GM23248 (cell line): ENCODE measurements around the gene FGF22. TPM values are rescaled to one million over a fixed set of nuclear protein-coding genes. Genes with fewer than 3 reads are reported as not detected.

Experiments used
- DNase-seq: peaks from one replicate; pipeline ENCODE4 v3.0.0-alpha.2; 2015
- H2AFZ ChIP-seq: fragments of 200-600 bp; sonication (generic); 2 replicates; pipeline ENCODE4 v1.6.1; 2016; ENCODE audit warnings: antibody characterized with exemption
- H3F3A ChIP-seq: fragments of 200-600 bp; sonication (generic); 2 replicates; pipeline ENCODE4 v1.6.1; 2016; ENCODE audit warnings: mild to moderate bottlenecking, antibody characterized with exemption, mixed run types; ENCODE audit not compliant: insufficient read depth
- H3K27ac ChIP-seq: fragments of 200-600 bp; sonication (generic); 2 replicates; pipeline ENCODE4 v1.5.1; 2016; ENCODE audit warnings: mild to moderate bottlenecking
- H3K27me3 ChIP-seq: fragments of 200-600 bp; sonication (generic); replicated peaks from 2 replicates; pipeline ENCODE4 v1.6.1; 2016; ENCODE audit warnings: mild to moderate bottlenecking; ENCODE audit not compliant: insufficient read depth
- H3K36me3 ChIP-seq: fragments of 200-600 bp; sonication (generic); 2 replicates; pipeline ENCODE4 v1.6.1; 2016; ENCODE audit warnings: low read depth, mild to moderate bottlenecking
- H3K4me1 ChIP-seq: fragments of 200-600 bp; sonication (generic); 2 replicates; pipeline ENCODE4 v1.6.1; 2016; ENCODE audit warnings: mild to moderate bottlenecking; ENCODE audit not compliant: insufficient read depth
- H3K4me2 ChIP-seq: fragments of 200-600 bp; sonication (generic); one replicate; pipeline ENCODE4 v1.6.1; 2016; ENCODE audit warnings: mild to moderate bottlenecking; ENCODE audit not compliant: unreplicated experiment
- H3K4me3 ChIP-seq: fragments of 200-600 bp; sonication (generic); 2 replicates; pipeline ENCODE4 v1.5.1; 2016; ENCODE audit warnings: mild to moderate bottlenecking
- H3K79me2 ChIP-seq: fragments of 200-600 bp; sonication (generic); 2 replicates; pipeline ENCODE4 v1.6.1; 2016; ENCODE audit warnings: mild to moderate bottlenecking; ENCODE audit not compliant: insufficient read depth
- H3K9ac ChIP-seq: fragments of 200-600 bp; sonication (generic); 2 replicates; pipeline ENCODE4 v1.6.1; 2016; ENCODE audit warnings: mild to moderate bottlenecking
- H3K9me2 ChIP-seq: fragments of 200-600 bp; sonication (generic); 2 replicates; pipeline ENCODE4 v1.6.1; 2016; ENCODE audit warnings: mixed run types, mild to moderate bottlenecking, moderate library complexity; ENCODE audit not compliant: insufficient read depth
- H3K9me3 ChIP-seq: fragments of 200-600 bp; sonication (generic); one replicate; pipeline ENCODE4 v1.6.1; 2017; ENCODE audit warnings: low read depth
- H4K20me1 ChIP-seq: fragments of 200-600 bp; sonication (generic); 2 replicates; pipeline ENCODE4 v1.6.0; 2016; ENCODE audit not compliant: insufficient read depth
- EZH2 ChIP-seq: fragments of 200-600 bp; sonication (generic); IDR thresholded peaks from 2 replicates; pipeline ENCODE4 v1.6.1; 2018; ENCODE audit warnings: antibody characterized with exemption, mild to moderate bottlenecking; ENCODE audit not compliant: insufficient read depth, poor library complexity, severe bottlenecking
- EZH2phosphoT487 ChIP-seq: fragments of 200-600 bp; sonication (generic); IDR thresholded peaks from 2 replicates; pipeline ENCODE4 v1.6.1; 2018; ENCODE audit warnings: antibody characterized with exemption, moderate library complexity, mild to moderate bottlenecking, low read depth; ENCODE audit not compliant: insufficient read depth
- WGBS, 2 experiments: methylation state at CpG; one replicate each; pipeline ENCODE4 v1.1.6; 2015 to 2017; ENCODE audit warnings: low lambda C conversion rate in 2 of 2, low coverage in 1 of 2; ENCODE audit errors: missing lambda C conversion rate in 2 of 2; 5-methylcytosine and 5-hydroxymethylcytosine counted together
- in situ Hi-C: fragments of 300-500 bp; cut with MboI; formaldehyde crosslinking; loops from 2 replicates; pipeline ENCODE4 v1.15.0; 2020
- polyA plus RNA-seq: library from polyadenylated mRNA; unstranded; fragments of >200 nt; fragmentation: Nextera tagmentation; extraction: Ambion mirVana; gene quantifications from 2 replicates; pipeline ENCODE4 v1.2.1, GENCODE V29; 2016
- total RNA-seq: library from RNA; depleted of rRNA; stranded (reverse); fragments of >200 nt; shearing (Covaris generic); gene quantifications from 2 replicates; pipeline ENCODE4 v1.2.3, GENCODE V29; 2014

The FGF22 gene
- total and polyA plus RNA-seq, 2 experiments from 2014 or later = 1.2 TPM; not detected in 1

DNA sequence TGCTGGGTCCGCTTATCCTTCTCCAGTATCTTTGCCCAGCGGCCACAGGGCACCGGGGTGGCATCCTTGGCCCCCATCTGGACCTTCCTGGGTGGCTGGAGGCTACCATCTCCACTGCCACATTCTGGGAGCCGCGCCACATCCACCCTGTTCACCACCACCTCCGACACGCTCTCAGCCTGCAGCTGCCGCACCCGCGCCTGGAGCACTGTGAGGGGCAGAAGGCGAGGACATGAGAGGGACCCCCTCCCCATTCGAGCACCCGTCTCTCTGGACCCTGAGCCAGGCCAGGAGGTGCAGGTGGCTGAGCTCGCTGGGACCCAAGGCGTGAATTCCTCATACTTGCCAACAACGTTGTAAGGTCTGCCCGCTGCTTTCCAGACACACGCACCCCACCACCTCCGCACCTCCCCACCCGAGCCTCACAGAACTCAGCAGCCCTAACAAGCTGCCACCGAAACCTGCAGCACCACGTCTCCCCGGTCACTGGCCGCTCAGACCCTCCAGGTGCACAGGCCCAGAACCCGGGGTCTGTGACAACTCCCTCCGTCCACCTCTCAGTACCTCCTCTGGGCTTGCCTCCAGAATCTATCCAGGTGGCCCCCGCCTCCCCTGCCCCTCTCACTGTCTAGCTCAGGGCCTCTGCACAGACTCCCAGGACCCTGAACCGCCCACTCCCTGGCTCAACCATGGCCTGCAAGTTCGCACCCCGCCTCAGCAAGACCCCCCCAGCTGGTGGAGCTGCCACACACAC is 9.5 kb upstream of the FGF22 start:
- Histone ChIP-seq H3K36me3 (peaks cover 13% of the 10 kb centered on the region; the same call in 1 of the 2 replicates), H3K9me2 (no peaks in the 10 kb centered on the region), H2AFZ (no peak overlapping the region), H4K20me1 (no peaks in the 10 kb centered on the region), H3K27ac (no peak overlapping the region), H3F3A (peaks cover 6% of the 10 kb centered on the region; the same call in 1 of the 2 replicates), H3K4me1 (peaks cover 6% of the 10 kb centered on the region; the same call in 1 of the 2 replicates), H3K9ac (no peak overlapping the region), H3K79me2 (peaks cover 45% of the 10 kb centered on the region), H3K4me3 (no peak overlapping the region), H3K9me3 (no peaks in the 10 kb centered on the region), H3K4me2 (no peak overlapping the region), H3K27me3 (no peaks in the 10 kb centered on the region)
- TF ChIP-seq EZH2phosphoT487 = no peak
- TF ChIP-seq EZH2 = no peak
- in situ Hi-C loops = no loop called here
- WGBS, 2 experiments = 93 to 94% methylated on average over 30 of the region's 30 CpGs
- DNase-seq = no peak

DNA sequence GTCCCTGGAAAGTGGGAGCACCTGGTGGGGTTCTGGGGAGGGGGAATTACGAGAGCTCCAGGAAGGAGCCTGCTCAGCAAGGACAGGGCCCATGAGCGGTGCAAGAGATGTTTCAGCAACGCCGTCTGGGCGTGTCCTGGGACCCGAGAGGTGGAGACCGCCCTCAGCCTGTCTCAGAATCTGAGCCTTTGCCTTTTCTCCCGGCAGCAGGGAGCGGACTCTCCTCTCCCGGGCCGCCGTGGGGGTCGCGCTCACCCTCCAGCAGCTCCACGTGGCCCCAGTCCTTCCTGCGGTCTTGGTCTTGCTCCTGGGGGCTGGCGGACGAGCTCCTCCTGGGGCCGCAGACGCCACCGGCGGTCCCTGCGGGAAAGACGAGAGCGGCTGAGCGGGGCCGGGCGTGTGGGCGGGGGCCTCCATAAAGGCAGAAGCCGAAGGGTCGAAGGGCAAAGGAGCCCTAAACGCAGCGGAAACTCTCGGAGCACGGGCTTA is 7.1 kb upstream of the FGF22 start:
- Histone ChIP-seq H3K9ac (peak overlapping the region; percentile 79), H3K27me3 (no peaks in the 10 kb centered on the region), H2AFZ (peak overlapping the region; percentile 80), H3K4me2 (peak overlapping the region; percentile 86), H3K79me2 (peaks cover 40% of the 10 kb centered on the region), H3K36me3 (peaks cover 13% of the 10 kb centered on the region; the same call in 1 of the 2 replicates), H3K27ac (peak overlapping the region; percentile 78), H3F3A (peaks cover 6% of the 10 kb centered on the region; the same call in 1 of the 2 replicates), H3K4me1 (peaks cover 6% of the 10 kb centered on the region; the same call in 1 of the 2 replicates), H3K9me3 (no peaks in the 10 kb centered on the region), H3K9me2 (no peaks in the 10 kb centered on the region), H3K4me3 (peak overlapping the region; percentile 77), H4K20me1 (no peaks in the 10 kb centered on the region)
- in situ Hi-C loops = no loop called here
- TF ChIP-seq EZH2phosphoT487 = no peak
- no peak for TF ChIP-seq EZH2
- DNase-seq = peak; percentile 88
- WGBS, 2 experiments = 1 to 2% methylated on average over 30 to 35 of the region's 35 CpGs

DNA sequence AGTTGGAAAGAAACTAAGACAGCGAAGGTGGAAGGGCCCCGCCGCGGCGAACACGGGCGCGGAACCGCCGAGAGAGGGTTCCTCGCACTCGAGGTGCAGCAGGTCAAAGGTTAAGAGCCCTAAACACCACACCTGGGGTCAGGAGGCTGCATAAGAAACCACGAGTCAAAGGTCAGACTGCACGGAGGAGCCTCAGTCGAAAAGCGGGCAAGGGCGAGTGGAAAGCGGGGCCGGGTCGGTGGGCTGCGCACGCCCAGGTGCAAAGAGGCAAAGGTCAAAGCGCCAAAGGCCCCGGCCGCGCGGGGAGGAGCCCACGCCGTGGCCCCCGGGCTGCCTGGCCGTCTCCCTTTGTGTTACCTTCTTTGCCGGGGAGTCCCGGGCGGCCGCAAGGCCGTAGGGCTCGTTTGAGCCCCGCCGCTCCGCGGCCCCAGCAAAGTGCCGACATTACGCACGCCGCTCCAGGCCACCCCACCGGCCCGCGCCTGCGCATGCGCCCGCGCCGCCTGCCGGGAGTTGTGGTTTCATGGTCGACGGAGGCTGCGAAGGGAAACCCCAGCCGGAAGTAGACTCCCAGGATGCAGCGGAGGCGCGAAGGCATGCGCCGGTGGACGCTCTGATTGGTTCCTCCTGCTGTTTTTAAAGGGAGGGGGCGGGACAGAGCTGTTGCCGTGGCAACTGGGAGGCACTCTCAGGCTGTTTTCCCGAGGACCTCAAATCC is 6.5 kb upstream of the FGF22 start, which contains the start of gene POLRMT:
TSS of gene POLRMT (minus strand) at position 470 of the 718 bp plus-strand sequence. CDS start at position 445, 25 bp downstream.
- H3F3A ChIP-seq = peaks cover 6% of the 10 kb centered on the region; the same call in 1 of the 2 replicates
- peak within 1 kb of the TSS; percentile 78 for H3K27ac ChIP-seq
- H3K9me2 ChIP-seq = no peaks in the 10 kb centered on the region
- peak within 1 kb of the TSS; percentile 77 for H3K4me3 ChIP-seq
- peak; percentile 99 for DNase-seq
- H2AFZ ChIP-seq = peak within 1 kb of the TSS; percentile 86
- peaks cover 6% of the 10 kb centered on the region; the same call in 1 of the 2 replicates for H3K4me1 ChIP-seq
- peaks cover 11% of the 10 kb centered on the region; the same call in 1 of the 2 replicates for H3K36me3 ChIP-seq
- peaks cover 40% of the 10 kb centered on the region for H3K79me2 ChIP-seq
- H3K9me3 ChIP-seq = no peaks in the 10 kb centered on the region
- H4K20me1 ChIP-seq = no peaks in the 10 kb centered on the region
- no peak for TF ChIP-seq EZH2phosphoT487
- TF ChIP-seq EZH2 = no peak
- H3K4me2 ChIP-seq = peak within 1 kb of the TSS; percentile 86
- WGBS, 2 experiments = 0 to 1% methylated on average over 47 to 60 of the region's 67 CpGs
- peak within 1 kb of the TSS; percentile 79 for H3K9ac ChIP-seq
- in situ Hi-C loops = no loop called here
- no peaks in the 10 kb centered on the region for H3K27me3 ChIP-seq
